IMR-90 (cell line): ENCODE results near the gene DDX27. TPM values are rescaled to one million over a fixed set of nuclear protein-coding genes. Genes with fewer than 3 reads are reported as not detected.

ENCODE experiments used
- ATAC-seq: fragments of 200-7000 bp; cut with Tn5 transposase; 2 replicates; pipeline ENCODE4 v1.9.1; 2020; ENCODE audit warnings: low read depth, mild to moderate bottlenecking, moderate library complexity
- BruUV-seq: library from RNA; stranded (reverse); fragments of 400-500 nt; replicated peaks from 2 replicates; lab custom pipeline; 2021; lab: Mats Ljungman, UMichigan
- CTCF ChIA-PET: fragments of 300-600 bp; formaldehyde crosslinking; extraction: SDS; loops from one replicate; lab custom pipeline; 2021; ENCODE audit warnings: antibody characterized with exemption; lab: Yijun Ruan, JAX
- POLR2A ChIA-PET: fragments of 300-600 bp; sonication (Branson Sonifier 250); formaldehyde crosslinking; loops from one replicate; lab custom pipeline; 2022; ENCODE audit warnings: antibody characterized with exemption; ENCODE audit not compliant: unreplicated experiment; lab: Charles Lee
- DNase-seq: peaks from one replicate; pipeline ENCODE4 v3.0.0; 2013
- H2AFZ ChIP-seq: replicated peaks from 2 replicates; pipeline ENCODE3; 2013; ENCODE audit warnings: low read length, mild to moderate bottlenecking; ENCODE audit not compliant: poor library complexity
- H2AK5ac ChIP-seq: 2 replicates; pipeline ENCODE4 v1.6.1; 2013; ENCODE audit warnings: low read depth, low read length, inconsistent platforms
- H2AK9ac ChIP-seq: replicated peaks from 2 replicates; pipeline ENCODE3; 2013; ENCODE audit warnings: mild to moderate bottlenecking, low read depth, low read length, moderate library complexity; ENCODE audit not compliant: poor library complexity
- H2BK120ac ChIP-seq: 2 replicates; pipeline ENCODE4 v1.6.1; 2013; ENCODE audit warnings: low read depth, low read length, inconsistent platforms
- H2BK15ac ChIP-seq: 3 replicates; pipeline ENCODE4 v1.6.1; 2013; ENCODE audit warnings: low read depth, low read length, inconsistent platforms
- H2BK20ac ChIP-seq: 2 replicates; pipeline ENCODE4 v1.6.1; 2013; ENCODE audit warnings: low read depth, mild to moderate bottlenecking, inconsistent platforms, low read length, moderate library complexity
- H2BK5ac ChIP-seq: 2 replicates; pipeline ENCODE4 v1.6.1; 2013; ENCODE audit warnings: mild to moderate bottlenecking, low read depth, low read length, inconsistent platforms; ENCODE audit not compliant: poor library complexity, severe bottlenecking
- H3K14ac ChIP-seq: replicated peaks from 2 replicates; pipeline ENCODE4 v1.6.1; 2013; ENCODE audit warnings: low read depth, low read length, inconsistent platforms
- H3K18ac ChIP-seq: 2 replicates; pipeline ENCODE4 v1.6.1; 2013; ENCODE audit warnings: low read depth, low read length, control low read depth
- H3K23ac ChIP-seq: 2 replicates; pipeline ENCODE4 v1.6.1; 2013; ENCODE audit warnings: low read depth, low read length, inconsistent platforms
- H3K27ac ChIP-seq: 2 replicates; pipeline ENCODE4 v1.5.1; 2013; ENCODE audit warnings: mild to moderate bottlenecking, control low read depth, low read length; ENCODE audit not compliant: insufficient read depth
- H3K27me3 ChIP-seq: 2 replicates; pipeline ENCODE4 v1.6.1; 2013; ENCODE audit warnings: low read length; ENCODE audit not compliant: control insufficient read depth, insufficient read depth
- H3K36me3 ChIP-seq: 2 replicates; pipeline ENCODE4 v1.6.1; 2013; ENCODE audit warnings: low read length, mixed read lengths; ENCODE audit not compliant: control insufficient read depth, insufficient read depth
- H3K4ac ChIP-seq: 2 replicates; pipeline ENCODE4 v1.6.1; 2013; ENCODE audit warnings: low read depth, low read length, inconsistent platforms
- H3K4me1 ChIP-seq: 2 replicates; pipeline ENCODE4 v1.6.1; 2013; ENCODE audit warnings: low read length, mixed read lengths; ENCODE audit not compliant: control insufficient read depth, insufficient read depth
- H3K4me2 ChIP-seq: 2 replicates; pipeline ENCODE4 v1.6.1; 2013; ENCODE audit warnings: low read depth, mild to moderate bottlenecking, control low read depth, low read length, moderate library complexity
- H3K4me3 ChIP-seq: 2 replicates; pipeline ENCODE4 v1.5.1; 2013; ENCODE audit warnings: low read depth, mild to moderate bottlenecking, control low read depth, low read length, moderate library complexity; ENCODE audit not compliant: insufficient read depth
- H3K56ac ChIP-seq: 2 replicates; pipeline ENCODE4 v1.6.1; 2013; ENCODE audit warnings: low read length, inconsistent platforms; ENCODE audit not compliant: insufficient read depth; ENCODE audit errors: extremely low read depth
- H3K79me1 ChIP-seq, 2 experiments: 2 replicates each; pipeline ENCODE4 v1.6.1; 2013; ENCODE audit warnings: low read length in 2 of 2, inconsistent platforms in 1 of 2, low read depth in 1 of 2
- H3K9ac ChIP-seq: 2 replicates; pipeline ENCODE4 v1.6.1; 2013; ENCODE audit warnings: low read depth, low read length, control low read depth
- H3K9me1 ChIP-seq: 2 replicates; pipeline ENCODE4 v1.6.1; 2013; ENCODE audit warnings: low read length, inconsistent platforms; ENCODE audit not compliant: insufficient read depth
- H3K9me3 ChIP-seq: 2 replicates; pipeline ENCODE4 v1.6.1; 2013; ENCODE audit warnings: low read length; ENCODE audit not compliant: control insufficient read depth, insufficient read depth
- H4K20me1 ChIP-seq: 2 replicates; pipeline ENCODE4 v1.6.1; 2013; ENCODE audit warnings: low read length, inconsistent platforms; ENCODE audit not compliant: insufficient read depth
- H4K5ac ChIP-seq: 2 replicates; pipeline ENCODE4 v1.6.1; 2013; ENCODE audit warnings: mild to moderate bottlenecking, low read depth, low read length, control low read depth
- H4K8ac ChIP-seq, 2 experiments: 2 replicates each; pipeline ENCODE4 v1.6.1; 2013; ENCODE audit warnings: low read depth in 2 of 2, low read length in 2 of 2, control low read depth in 1 of 2, inconsistent platforms in 1 of 2
- H4K91ac ChIP-seq: 2 replicates; pipeline ENCODE4 v1.6.1; 2013; ENCODE audit warnings: low read depth, low read length, inconsistent platforms; ENCODE audit not compliant: insufficient read depth
- CHD1 ChIP-seq: IDR thresholded peaks from 2 replicates; pipeline ENCODE4 v1.6.1; 2012; ENCODE audit warnings: low read depth, low read length, improper control_type of control experiment
- MAZ ChIP-seq: IDR thresholded peaks from 2 replicates; pipeline ENCODE4 v1.6.1; 2012; ENCODE audit warnings: low read depth, mild to moderate bottlenecking, low read length, improper control_type of control experiment, moderate library complexity, borderline replicate concordance
- NFE2L2 ChIP-seq: fragments of 150-350 bp; IDR thresholded peaks from 2 replicates; pipeline ENCODE4 v1.6.1; 2016; ENCODE audit warnings: low read depth, mild to moderate bottlenecking, low read length
- POLR2A ChIP-seq: IDR thresholded peaks from 2 replicates; pipeline ENCODE4 v1.6.1; 2012; ENCODE audit warnings: mild to moderate bottlenecking, low read depth, low read length
- RAD21 ChIP-seq: IDR thresholded peaks from 2 replicates; pipeline ENCODE4 v1.6.1; 2012; ENCODE audit warnings: low read length, improper control_type of control experiment
- WGBS, 2 experiments: methylation state at CpG; one replicate each; pipeline versions ENCODE4 v1.1.5 to v1.1.7; 2013; ENCODE audit warnings: missing lambda C conversion rate in 2 of 2; ENCODE audit not compliant: insufficient read length in 1 of 2; ENCODE audit errors: extremely low coverage in 2 of 2; 5-methylcytosine and 5-hydroxymethylcytosine counted together
- dilution Hi-C: fragments of 300-500 bp; cut with HindIII; formaldehyde crosslinking; loops from one replicate; pipeline ENCODE4 v1.14.3; 2018; ENCODE audit warnings: low sequenced_read_pairs; ENCODE audit not compliant: unreplicated experiment
- in situ Hi-C: fragments of 300-500 bp; cut with MboI; formaldehyde crosslinking; loops from 3 replicates; pipeline ENCODE4 v1.14.3; 2019; ENCODE audit warnings: low sequenced_read_pairs, inconsistent platforms, mixed read lengths
- intact Hi-C: fragments of 100-400 bp; cut with micrococcal nuclease; formaldehyde crosslinking; loops from 2 replicates; pipeline ENCODE4 v1.10.0; 2022
- polyA plus RNA-seq, 3 experiments: library from polyadenylated mRNA; depleted of rRNA; stranded (reverse); fragments of >200 nt; gene quantifications; 2 replicates each; pipeline ENCODE4 v1.2.3, GENCODE V29; 2012; ENCODE audit warnings: low replicate concordance in 1 of 3
- total RNA-seq: library from RNA; depleted of rRNA; stranded (reverse); fragments of >200 nt; gene quantifications from 2 replicates; pipeline ENCODE4 v1.2.3, GENCODE V29; 2012

The DDX27 gene
- total and polyA plus RNA-seq, 2 of the 4 experiments (the other 2 are of a cell fraction), result 33.2 to 36.7 TPM

DNA sequence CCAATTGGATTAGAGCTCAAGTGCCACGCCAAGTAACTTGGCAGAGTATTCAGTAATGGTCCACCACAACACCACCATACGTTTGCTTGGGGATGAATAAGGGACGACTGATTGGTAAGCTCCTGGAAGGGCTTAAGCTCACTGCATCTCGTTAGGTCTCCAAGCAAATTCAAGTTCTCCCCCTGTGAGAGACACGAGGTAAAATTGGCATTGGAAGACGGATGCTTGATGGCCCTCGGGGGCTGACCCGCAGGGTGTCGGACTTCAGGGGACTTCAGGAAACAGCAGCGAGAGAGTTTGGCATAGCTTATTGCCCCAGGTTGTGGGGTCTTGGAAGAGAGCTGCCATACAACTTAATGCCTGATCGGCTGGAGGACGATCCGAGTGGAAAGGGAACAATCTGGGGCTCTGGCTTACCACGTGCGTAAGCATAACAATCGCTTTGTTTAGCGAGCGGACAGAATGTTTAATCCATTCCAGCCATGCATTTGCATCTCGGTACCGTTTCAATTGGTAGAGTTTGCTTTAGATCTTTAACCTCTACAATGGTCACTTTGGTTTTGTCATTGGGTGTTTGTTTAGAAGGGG lies 63.5 kb downstream of the DDX27 start:
- Histone ChIP-seq H3K14ac (no peak overlapping the region), H3K27ac (no peak overlapping the region), H4K8ac (no peak overlapping the region), H2BK15ac (no peak overlapping the region), H3K9me1 (peaks cover 6% of the 10 kb centered on the region), H3K27me3 (no peaks in the 10 kb centered on the region), H3K36me3 (peaks cover 84% of the 10 kb centered on the region), H2BK5ac (no peak overlapping the region), H3K4me3 (no peak overlapping the region), H2BK20ac (no peak overlapping the region), H2AK9ac (no peak overlapping the region), H3K18ac (no peak overlapping the region), H2AFZ (no peak overlapping the region), H3K79me1 (peaks cover 35 to 79% of the 10 kb centered on the region in 2 experiments), H3K23ac (0 out of 2 replicates have a peak overlapping the region, but pooled peaks have one; percentile 14), H4K20me1 (peaks cover 92% of the 10 kb centered on the region), H3K4me2 (0 out of 2 replicates have a peak overlapping the region, but pooled peaks have one; percentile 8), H3K9me3 (peaks cover 27% of the 10 kb centered on the region), H3K56ac (no peak overlapping the region), H3K4me1 (peaks cover 6% of the 10 kb centered on the region), H4K91ac (no peak overlapping the region), H2BK120ac (no peak overlapping the region), H3K9ac (no peak overlapping the region), H4K5ac (no peak overlapping the region), H2AK5ac (no peak overlapping the region), H3K4ac (no peak overlapping the region)
- intact Hi-C loops, result no loop called here
- in situ Hi-C loops, result no loop called here
- CTCF ChIA-PET, result interaction anchor here (1.0 kb wide), 1 partner anchor 38 kb away, joined by 3 read pairs; no protein-coding TSS in a partner anchor
- TF ChIP-seq POLR2A (peak; percentile 19; the same call in 1 of the 2 replicates), MAZ (no peak), CHD1 (no peak), NFE2L2 (no peak), RAD21 (no peak)
- POLR2A ChIA-PET, result no interaction called here
- dilution Hi-C loops, result no loop called here
- BruUV-seq, result no TSS peak
- ATAC-seq (no peak), DNase-seq (no peak)
- WGBS, 2 experiments, result 78% methylated on average over 11 of the region's 20 CpGs; no CpG with 5 or more reads in 1 of the 2 experiments
